ENCODE measurements around the gene BMAL1. TPM values are rescaled to one million over a fixed set of nuclear protein-coding genes. Genes with fewer than 3 reads are reported as not detected.
"Not testable (repeated sequence)": the region's sequence is repeated elsewhere in the genome, so short reads cannot be mapped to it uniquely, and the experiment has no call there.

The BMAL1 gene
- total RNA-seq, 1 donor from 2014 or later = 7.3 TPM

DNA sequence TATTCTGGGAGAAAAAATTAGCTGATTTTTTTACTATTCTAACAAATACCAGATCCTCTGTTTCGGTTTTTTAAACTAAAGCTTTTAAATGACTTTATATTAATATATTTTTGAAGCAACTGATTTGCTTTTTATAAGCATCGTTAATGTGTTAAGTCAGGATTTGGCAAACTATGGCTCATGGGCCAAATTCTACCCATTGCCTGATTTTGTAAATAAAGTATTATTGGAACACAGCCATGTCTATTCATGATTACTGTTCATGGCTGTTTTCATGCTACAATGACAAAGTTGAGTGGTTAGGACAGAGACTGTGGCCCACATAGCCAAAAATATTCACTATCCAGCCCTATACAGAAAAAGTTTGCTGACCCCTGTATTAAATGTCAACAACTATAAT, 155.8 kb downstream of the BMAL1 start:
- Mint-ChIP-seq H3K27me3 (no peaks in the 10 kb centered on the region), H3K4me3 (no peak overlapping the region), H3K9me3 (peaks cover 6% of the 10 kb centered on the region), H3K27ac (no peak overlapping the region), H3K36me3 (peaks cover 9% of the 10 kb centered on the region), H3K4me1 (ENCODE audit: unreplicated experiment) (no peaks in the 10 kb centered on the region)
- TF ChIP-seq, protein P1, sequence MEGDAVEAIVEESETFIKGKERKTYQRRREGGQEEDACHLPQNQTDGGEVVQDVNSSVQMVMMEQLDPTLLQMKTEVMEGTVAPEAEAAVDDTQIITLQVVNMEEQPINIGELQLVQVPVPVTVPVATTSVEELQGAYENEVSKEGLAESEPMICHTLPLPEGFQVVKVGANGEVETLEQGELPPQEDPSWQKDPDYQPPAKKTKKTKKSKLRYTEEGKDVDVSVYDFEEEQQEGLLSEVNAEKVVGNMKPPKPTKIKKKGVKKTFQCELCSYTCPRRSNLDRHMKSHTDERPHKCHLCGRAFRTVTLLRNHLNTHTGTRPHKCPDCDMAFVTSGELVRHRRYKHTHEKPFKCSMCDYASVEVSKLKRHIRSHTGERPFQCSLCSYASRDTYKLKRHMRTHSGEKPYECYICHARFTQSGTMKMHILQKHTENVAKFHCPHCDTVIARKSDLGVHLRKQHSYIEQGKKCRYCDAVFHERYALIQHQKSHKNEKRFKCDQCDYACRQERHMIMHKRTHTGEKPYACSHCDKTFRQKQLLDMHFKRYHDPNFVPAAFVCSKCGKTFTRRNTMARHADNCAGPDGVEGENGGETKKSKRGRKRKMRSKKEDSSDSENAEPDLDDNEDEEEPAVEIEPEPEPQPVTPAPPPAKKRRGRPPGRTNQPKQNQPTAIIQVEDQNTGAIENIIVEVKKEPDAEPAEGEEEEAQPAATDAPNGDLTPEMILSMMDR (conservative IDR thresholded peaks at IDR 0.05) = no peak
- no peak for DNase-seq (ENCODE audit: extremely low spot score, unreplicated experiment)

DNA sequence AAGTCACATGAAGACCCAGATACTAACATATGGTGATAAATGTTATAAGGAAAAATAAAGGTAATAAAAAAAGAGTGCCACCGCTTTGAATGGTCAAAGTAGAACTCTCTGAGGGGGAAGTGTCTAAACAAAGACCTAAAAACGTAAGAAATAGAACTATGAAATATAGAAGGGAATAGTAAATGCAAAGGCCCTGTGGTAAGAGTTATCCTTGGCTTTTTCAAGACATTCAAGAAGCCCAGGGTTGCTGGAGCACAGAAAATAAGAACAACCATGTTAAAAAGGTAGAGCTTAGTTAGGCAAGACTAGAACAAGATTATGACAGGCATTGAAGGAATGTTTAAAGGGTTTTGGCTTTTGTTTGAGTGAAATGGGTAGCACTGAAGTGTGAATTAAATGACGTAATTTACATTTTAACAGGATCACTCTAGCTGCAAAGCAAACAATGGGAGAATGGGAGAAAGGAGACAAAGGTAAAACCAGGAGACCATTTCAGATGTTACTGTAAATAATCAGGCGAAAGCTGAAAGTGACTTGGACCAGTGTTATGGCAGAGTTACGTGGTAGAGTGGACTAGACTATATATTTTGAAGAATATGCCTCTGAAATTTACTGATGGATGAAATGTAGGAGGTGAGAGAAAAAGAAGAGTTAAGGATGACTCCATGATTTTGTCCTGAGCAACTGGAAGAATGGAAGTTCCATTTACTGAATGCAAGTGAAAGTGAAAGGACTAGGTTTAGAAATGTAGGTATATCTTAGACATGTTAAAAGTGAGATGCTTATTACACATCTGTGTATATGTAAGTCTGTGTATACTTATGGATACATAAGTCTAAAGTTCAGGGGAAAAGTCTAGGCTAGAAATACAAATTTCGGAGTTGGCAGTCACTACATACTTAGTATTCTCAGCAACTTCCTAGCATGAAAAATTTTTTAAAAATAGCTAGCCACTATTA, 156.9 kb downstream of the BMAL1 start:
- Mint-ChIP-seq H3K27ac (no peak overlapping the region), H3K36me3 (peaks cover 4% of the 10 kb centered on the region), H3K27me3 (no peaks in the 10 kb centered on the region), H3K4me3 (no peak overlapping the region), H3K4me1 (ENCODE audit: unreplicated experiment) (no peaks in the 10 kb centered on the region), H3K9me3 (peaks cover under 1% of the 10 kb centered on the region)
- TF ChIP-seq, protein P1 (conservative IDR thresholded peaks at IDR 0.05) = no peak
- DNase-seq (ENCODE audit: extremely low spot score, unreplicated experiment) = no peak

DNA sequence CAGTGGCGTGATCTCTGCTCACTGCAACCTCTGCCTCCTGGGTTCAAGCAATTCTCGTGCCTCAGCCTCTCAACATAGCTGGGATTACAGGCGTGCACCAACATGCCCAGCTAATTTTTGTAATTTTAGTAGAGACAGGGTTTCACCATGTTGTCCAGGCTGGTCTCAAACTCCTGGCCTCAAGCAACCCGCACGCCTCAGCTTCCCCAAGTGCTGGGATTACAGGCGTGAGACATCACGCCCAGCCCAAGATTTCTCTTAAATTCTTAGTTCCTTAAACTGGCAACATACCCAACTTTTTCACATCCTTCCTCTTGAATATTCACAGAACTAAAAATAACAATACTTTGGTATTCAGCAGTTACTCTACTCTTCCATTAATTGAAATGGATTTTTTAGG, 159.2 kb downstream of the BMAL1 start:
- not testable (repeated sequence) for H3K27me3 Mint-ChIP-seq; H3K27ac Mint-ChIP-seq; H3K4me3 Mint-ChIP-seq; H3K36me3 Mint-ChIP-seq; H3K4me1 Mint-ChIP-seq (ENCODE audit: unreplicated experiment); DNase-seq (ENCODE audit: extremely low spot score, unreplicated experiment); H3K9me3 Mint-ChIP-seq

Other genes starting within 250 kb of the BMAL1 start
- 24.7 and 34.8 TPM in 2 replicates for gene BTBD10, start 185.4 kb downstream of the BMAL1 start, total RNA-seq (ENCODE audit: low replicate concordance)
- gene PTH, start 218.2 kb downstream of the BMAL1 start, total RNA-seq (ENCODE audit: low replicate concordance) = not detected in 2 replicates

All from type B pancreatic cell (in vitro differentiated cells).